GM23338 (cell line): ENCODE data around the gene GP1BB. TPM values are rescaled to one million over a fixed set of nuclear protein-coding genes. Genes with fewer than 3 reads are reported as not detected.

Experiments used
- ATAC-seq: fragments of 200-7000 bp; cut with Tn5 transposase; 3 replicates; pipeline ENCODE4 v1.9.1; 2020
- DNase-seq: peaks from one replicate; pipeline ENCODE4 v3.0.0-alpha.2; 2015; ENCODE audit warnings: low spot score
- H2AFZ ChIP-seq: fragments of 200-600 bp; sonication (generic); 2 replicates; pipeline ENCODE4 v1.8.0; 2016; ENCODE audit warnings: antibody characterized with exemption, mild to moderate bottlenecking, moderate library complexity
- H3F3A ChIP-seq: fragments of 200-600 bp; sonication (generic); replicated peaks from 2 replicates; pipeline ENCODE4 v1.8.0; 2017; ENCODE audit warnings: antibody characterized with exemption, mixed run types, low read depth
- H3K27ac ChIP-seq: fragments of 200-600 bp; sonication (generic); 2 replicates; pipeline ENCODE4 v1.6.1; 2016; ENCODE audit warnings: low read depth
- H3K27me3 ChIP-seq: fragments of 200-600 bp; sonication (generic); 2 replicates; pipeline ENCODE4 v1.8.0; 2016; ENCODE audit warnings: mild to moderate bottlenecking, mixed run types, moderate library complexity; ENCODE audit not compliant: insufficient read depth
- H3K36me3 ChIP-seq: fragments of 200-600 bp; sonication (generic); 2 replicates; pipeline ENCODE4 v1.8.0; 2016; ENCODE audit warnings: mild to moderate bottlenecking; ENCODE audit not compliant: insufficient read depth
- H3K4me1 ChIP-seq: fragments of 200-600 bp; sonication (generic); 2 replicates; pipeline ENCODE4 v1.8.0; 2016; ENCODE audit warnings: mild to moderate bottlenecking, moderate library complexity; ENCODE audit not compliant: insufficient read depth
- H3K4me2 ChIP-seq: fragments of 200-600 bp; sonication (generic); 2 replicates; pipeline ENCODE4 v1.7.1; 2017; ENCODE audit warnings: mixed run types
- H3K4me3 ChIP-seq: fragments of 200-600 bp; sonication (generic); 2 replicates; pipeline ENCODE4 v1.6.1; 2016; ENCODE audit warnings: mixed run types
- H3K79me2 ChIP-seq: fragments of 200-600 bp; sonication (generic); replicated peaks from 2 replicates; pipeline ENCODE4 v1.8.0; 2017; ENCODE audit warnings: mild to moderate bottlenecking; ENCODE audit not compliant: insufficient read depth
- H3K9me2 ChIP-seq: fragments of 200-600 bp; sonication (generic); 2 replicates; pipeline ENCODE4 v1.8.0; 2017; ENCODE audit not compliant: insufficient read depth
- H4K20me1 ChIP-seq: fragments of 200-600 bp; sonication (generic); replicated peaks from 2 replicates; pipeline ENCODE4 v1.8.0; 2017; ENCODE audit warnings: mild to moderate bottlenecking; ENCODE audit not compliant: insufficient read depth
- H3K27ac Mint-ChIP-seq: 2 replicates; pipeline ENCODE4 v1.8.0; 2020; ENCODE audit warnings: inconsistent platforms, mild to moderate bottlenecking, moderate library complexity, mixed read lengths
- H3K27me3 Mint-ChIP-seq: 3 replicates; pipeline ENCODE4 v1.8.0; 2022; ENCODE audit warnings: low read depth, mild to moderate bottlenecking, moderate library complexity, mixed read lengths, inconsistent platforms; ENCODE audit not compliant: insufficient read depth, poor library complexity
- H3K36me3 Mint-ChIP-seq: 3 replicates; pipeline ENCODE4 v1.8.0; 2021; ENCODE audit warnings: low read depth, mild to moderate bottlenecking, inconsistent platforms, moderate library complexity, mixed read lengths
- H3K4me1 Mint-ChIP-seq: 3 replicates; pipeline ENCODE4 v1.8.0; 2020; ENCODE audit warnings: mild to moderate bottlenecking, inconsistent platforms, mixed read lengths
- H3K4me3 Mint-ChIP-seq: 3 replicates; pipeline ENCODE4 v1.8.0; 2021; ENCODE audit warnings: moderate library complexity, mild to moderate bottlenecking, inconsistent platforms, mixed read lengths
- H3K9me3 Mint-ChIP-seq: 3 replicates; pipeline ENCODE4 v1.8.0; 2020; ENCODE audit warnings: moderate library complexity, mild to moderate bottlenecking, inconsistent platforms, mixed read lengths
- CREB1 ChIP-seq: fragments of 250-450 bp; sonication (Bioruptor Pico); IDR thresholded peaks from 2 replicates; pipeline ENCODE4 v1.5.0; 2020; ENCODE audit warnings: low read depth, mild to moderate bottlenecking, moderate library complexity
- EZH2 ChIP-seq: fragments of 200-600 bp; sonication (generic); IDR thresholded peaks from one replicate; pipeline ENCODE4 v1.8.0; 2017; ENCODE audit warnings: antibody characterized with exemption, mild to moderate bottlenecking, low read depth; ENCODE audit not compliant: unreplicated experiment
- EZH2phosphoT487 ChIP-seq: fragments of 200-600 bp; sonication (generic); IDR thresholded peaks from one replicate; pipeline ENCODE4 v1.8.1; 2018; ENCODE audit warnings: antibody characterized with exemption; ENCODE audit not compliant: unreplicated experiment
- JUNB ChIP-seq: IDR thresholded peaks from one replicate; pipeline ENCODE4 v1.6.1; 2016; ENCODE audit warnings: antibody characterized with exemption; ENCODE audit not compliant: unreplicated experiment
- NANOG ChIP-seq: IDR thresholded peaks from 2 replicates; pipeline ENCODE4 v1.6.1; 2016; ENCODE audit warnings: antibody characterized with exemption, borderline replicate concordance
- POLR2AphosphoS5 ChIP-seq: IDR thresholded peaks from 2 replicates; pipeline ENCODE4 v1.6.1; 2016; ENCODE audit warnings: antibody characterized with exemption, low read depth
- STAT1 ChIP-seq: IDR thresholded peaks from one replicate; pipeline ENCODE4 v1.6.1; 2016; ENCODE audit warnings: antibody characterized with exemption; ENCODE audit not compliant: unreplicated experiment
- ZNF114 ChIP-seq: fragments of 250-450 bp; sonication (Bioruptor Pico); IDR thresholded peaks from 2 replicates; pipeline ENCODE4 v1.5.0; 2020; ENCODE audit warnings: mild to moderate bottlenecking, moderate library complexity
- ZNF331 ChIP-seq: fragments of 250-450 bp; sonication (Bioruptor Pico); IDR thresholded peaks from 2 replicates; pipeline ENCODE4 v1.5.0; 2020; ENCODE audit warnings: low read depth, mild to moderate bottlenecking, moderate library complexity
- polyA plus RNA-seq: library from polyadenylated mRNA; unstranded; fragments of >200 nt; fragmentation: Nextera tagmentation; extraction: Ambion mirVana; gene quantifications from 2 replicates; pipeline ENCODE4 v1.2.1, GENCODE V29; 2016
- total RNA-seq: library from RNA; depleted of rRNA; stranded (reverse); fragments of >200 nt; shearing (Covaris generic); gene quantifications from 2 replicates; pipeline ENCODE4 v1.2.3, GENCODE V29; 2014
- TF ChIP-seq, protein P1 (sequence below), 2 experiments: fragments of 200-600 bp in 1 of 2; sonication (generic) in 1 of 2; conservative IDR thresholded peaks; 2 replicates each; pipeline versions ENCODE4 v1.5.1 to v1.6.1; 2016 to 2017; ENCODE audit warnings: antibody characterized with exemption in 2 of 2, low read depth in 2 of 2, mild to moderate bottlenecking in 2 of 2, moderate library complexity in 1 of 2
- TF ChIP-seq, protein P2 (sequence below): IDR thresholded peaks from 2 replicates; pipeline ENCODE4 v1.6.1; 2016; ENCODE audit warnings: antibody characterized with exemption
- TF ChIP-seq, protein P3 (sequence below): fragments of 250-450 bp; sonication (Bioruptor Pico); IDR thresholded peaks from 2 replicates; pipeline ENCODE4 v1.5.0; 2020; ENCODE audit warnings: mild to moderate bottlenecking, moderate library complexity
- TF ChIP-seq, protein P4 (sequence below): IDR thresholded peaks from one replicate; pipeline ENCODE4 v1.6.1; 2018; ENCODE audit warnings: antibody characterized with exemption; ENCODE audit not compliant: unreplicated experiment

GP1BB gene
- total and polyA plus RNA-seq, 2 experiments from 2014 or later: 0.53 to 1.3 TPM

DNA sequence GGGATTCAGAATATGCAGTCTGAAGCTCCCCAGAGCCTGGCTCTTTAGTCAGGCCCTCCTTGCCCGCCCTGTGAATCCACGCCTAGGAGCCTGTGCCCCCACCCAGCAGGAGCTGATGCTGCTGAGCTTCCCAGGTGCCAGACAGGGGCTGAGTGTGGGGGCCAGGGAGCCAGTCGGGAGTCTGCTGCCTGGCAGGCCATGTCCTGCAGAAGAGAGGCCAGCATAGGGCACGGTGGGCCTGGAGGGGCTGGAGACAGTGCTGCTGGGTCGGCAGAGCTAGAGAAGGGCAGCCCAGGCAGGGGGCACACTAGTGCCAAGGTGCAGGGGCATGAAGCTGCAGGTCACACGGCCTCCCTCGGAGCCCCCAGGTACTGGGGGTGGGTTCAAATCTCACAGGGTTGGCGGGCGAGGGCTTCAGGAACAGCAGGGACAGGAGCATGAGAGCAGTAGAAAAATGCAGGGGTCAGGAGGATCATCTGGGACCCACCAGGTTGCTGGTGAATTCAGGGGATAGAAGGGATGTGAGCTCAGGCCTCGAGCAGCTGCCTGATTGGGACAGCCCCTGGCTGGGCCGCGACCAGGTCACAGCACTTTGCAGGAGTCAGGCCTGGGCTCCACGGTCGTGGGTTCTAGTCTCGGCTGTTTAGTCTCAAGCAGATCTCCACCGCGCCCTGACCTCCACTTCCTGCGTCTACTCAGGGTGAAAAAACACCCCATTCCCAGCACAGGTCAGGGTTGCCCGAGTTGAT lies 13.1 kb upstream of the GP1BB start:
- H3K4me3 ChIP-seq: no peak overlapping the region
- no peak for TF ChIP-seq ZNF114
- no peak for TF ChIP-seq CREB1 (CRISPR knock-in tag)
- TF ChIP-seq STAT1: no peak
- TF ChIP-seq POLR2AphosphoS5: no peak
- no peak for TF ChIP-seq JUNB
- TF ChIP-seq, protein P1, sequence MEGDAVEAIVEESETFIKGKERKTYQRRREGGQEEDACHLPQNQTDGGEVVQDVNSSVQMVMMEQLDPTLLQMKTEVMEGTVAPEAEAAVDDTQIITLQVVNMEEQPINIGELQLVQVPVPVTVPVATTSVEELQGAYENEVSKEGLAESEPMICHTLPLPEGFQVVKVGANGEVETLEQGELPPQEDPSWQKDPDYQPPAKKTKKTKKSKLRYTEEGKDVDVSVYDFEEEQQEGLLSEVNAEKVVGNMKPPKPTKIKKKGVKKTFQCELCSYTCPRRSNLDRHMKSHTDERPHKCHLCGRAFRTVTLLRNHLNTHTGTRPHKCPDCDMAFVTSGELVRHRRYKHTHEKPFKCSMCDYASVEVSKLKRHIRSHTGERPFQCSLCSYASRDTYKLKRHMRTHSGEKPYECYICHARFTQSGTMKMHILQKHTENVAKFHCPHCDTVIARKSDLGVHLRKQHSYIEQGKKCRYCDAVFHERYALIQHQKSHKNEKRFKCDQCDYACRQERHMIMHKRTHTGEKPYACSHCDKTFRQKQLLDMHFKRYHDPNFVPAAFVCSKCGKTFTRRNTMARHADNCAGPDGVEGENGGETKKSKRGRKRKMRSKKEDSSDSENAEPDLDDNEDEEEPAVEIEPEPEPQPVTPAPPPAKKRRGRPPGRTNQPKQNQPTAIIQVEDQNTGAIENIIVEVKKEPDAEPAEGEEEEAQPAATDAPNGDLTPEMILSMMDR (conservative IDR thresholded peaks at IDR 0.05; ENCODE audit: low read depth in 2 of 2): no peak
- no peak for TF ChIP-seq EZH2phosphoT487
- TF ChIP-seq ZNF331: no peak
- TF ChIP-seq, protein P2, sequence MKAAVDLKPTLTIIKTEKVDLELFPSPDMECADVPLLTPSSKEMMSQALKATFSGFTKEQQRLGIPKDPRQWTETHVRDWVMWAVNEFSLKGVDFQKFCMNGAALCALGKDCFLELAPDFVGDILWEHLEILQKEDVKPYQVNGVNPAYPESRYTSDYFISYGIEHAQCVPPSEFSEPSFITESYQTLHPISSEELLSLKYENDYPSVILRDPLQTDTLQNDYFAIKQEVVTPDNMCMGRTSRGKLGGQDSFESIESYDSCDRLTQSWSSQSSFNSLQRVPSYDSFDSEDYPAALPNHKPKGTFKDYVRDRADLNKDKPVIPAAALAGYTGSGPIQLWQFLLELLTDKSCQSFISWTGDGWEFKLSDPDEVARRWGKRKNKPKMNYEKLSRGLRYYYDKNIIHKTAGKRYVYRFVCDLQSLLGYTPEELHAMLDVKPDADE: no peak
- TF ChIP-seq NANOG: no peak
- TF ChIP-seq, protein P3, sequence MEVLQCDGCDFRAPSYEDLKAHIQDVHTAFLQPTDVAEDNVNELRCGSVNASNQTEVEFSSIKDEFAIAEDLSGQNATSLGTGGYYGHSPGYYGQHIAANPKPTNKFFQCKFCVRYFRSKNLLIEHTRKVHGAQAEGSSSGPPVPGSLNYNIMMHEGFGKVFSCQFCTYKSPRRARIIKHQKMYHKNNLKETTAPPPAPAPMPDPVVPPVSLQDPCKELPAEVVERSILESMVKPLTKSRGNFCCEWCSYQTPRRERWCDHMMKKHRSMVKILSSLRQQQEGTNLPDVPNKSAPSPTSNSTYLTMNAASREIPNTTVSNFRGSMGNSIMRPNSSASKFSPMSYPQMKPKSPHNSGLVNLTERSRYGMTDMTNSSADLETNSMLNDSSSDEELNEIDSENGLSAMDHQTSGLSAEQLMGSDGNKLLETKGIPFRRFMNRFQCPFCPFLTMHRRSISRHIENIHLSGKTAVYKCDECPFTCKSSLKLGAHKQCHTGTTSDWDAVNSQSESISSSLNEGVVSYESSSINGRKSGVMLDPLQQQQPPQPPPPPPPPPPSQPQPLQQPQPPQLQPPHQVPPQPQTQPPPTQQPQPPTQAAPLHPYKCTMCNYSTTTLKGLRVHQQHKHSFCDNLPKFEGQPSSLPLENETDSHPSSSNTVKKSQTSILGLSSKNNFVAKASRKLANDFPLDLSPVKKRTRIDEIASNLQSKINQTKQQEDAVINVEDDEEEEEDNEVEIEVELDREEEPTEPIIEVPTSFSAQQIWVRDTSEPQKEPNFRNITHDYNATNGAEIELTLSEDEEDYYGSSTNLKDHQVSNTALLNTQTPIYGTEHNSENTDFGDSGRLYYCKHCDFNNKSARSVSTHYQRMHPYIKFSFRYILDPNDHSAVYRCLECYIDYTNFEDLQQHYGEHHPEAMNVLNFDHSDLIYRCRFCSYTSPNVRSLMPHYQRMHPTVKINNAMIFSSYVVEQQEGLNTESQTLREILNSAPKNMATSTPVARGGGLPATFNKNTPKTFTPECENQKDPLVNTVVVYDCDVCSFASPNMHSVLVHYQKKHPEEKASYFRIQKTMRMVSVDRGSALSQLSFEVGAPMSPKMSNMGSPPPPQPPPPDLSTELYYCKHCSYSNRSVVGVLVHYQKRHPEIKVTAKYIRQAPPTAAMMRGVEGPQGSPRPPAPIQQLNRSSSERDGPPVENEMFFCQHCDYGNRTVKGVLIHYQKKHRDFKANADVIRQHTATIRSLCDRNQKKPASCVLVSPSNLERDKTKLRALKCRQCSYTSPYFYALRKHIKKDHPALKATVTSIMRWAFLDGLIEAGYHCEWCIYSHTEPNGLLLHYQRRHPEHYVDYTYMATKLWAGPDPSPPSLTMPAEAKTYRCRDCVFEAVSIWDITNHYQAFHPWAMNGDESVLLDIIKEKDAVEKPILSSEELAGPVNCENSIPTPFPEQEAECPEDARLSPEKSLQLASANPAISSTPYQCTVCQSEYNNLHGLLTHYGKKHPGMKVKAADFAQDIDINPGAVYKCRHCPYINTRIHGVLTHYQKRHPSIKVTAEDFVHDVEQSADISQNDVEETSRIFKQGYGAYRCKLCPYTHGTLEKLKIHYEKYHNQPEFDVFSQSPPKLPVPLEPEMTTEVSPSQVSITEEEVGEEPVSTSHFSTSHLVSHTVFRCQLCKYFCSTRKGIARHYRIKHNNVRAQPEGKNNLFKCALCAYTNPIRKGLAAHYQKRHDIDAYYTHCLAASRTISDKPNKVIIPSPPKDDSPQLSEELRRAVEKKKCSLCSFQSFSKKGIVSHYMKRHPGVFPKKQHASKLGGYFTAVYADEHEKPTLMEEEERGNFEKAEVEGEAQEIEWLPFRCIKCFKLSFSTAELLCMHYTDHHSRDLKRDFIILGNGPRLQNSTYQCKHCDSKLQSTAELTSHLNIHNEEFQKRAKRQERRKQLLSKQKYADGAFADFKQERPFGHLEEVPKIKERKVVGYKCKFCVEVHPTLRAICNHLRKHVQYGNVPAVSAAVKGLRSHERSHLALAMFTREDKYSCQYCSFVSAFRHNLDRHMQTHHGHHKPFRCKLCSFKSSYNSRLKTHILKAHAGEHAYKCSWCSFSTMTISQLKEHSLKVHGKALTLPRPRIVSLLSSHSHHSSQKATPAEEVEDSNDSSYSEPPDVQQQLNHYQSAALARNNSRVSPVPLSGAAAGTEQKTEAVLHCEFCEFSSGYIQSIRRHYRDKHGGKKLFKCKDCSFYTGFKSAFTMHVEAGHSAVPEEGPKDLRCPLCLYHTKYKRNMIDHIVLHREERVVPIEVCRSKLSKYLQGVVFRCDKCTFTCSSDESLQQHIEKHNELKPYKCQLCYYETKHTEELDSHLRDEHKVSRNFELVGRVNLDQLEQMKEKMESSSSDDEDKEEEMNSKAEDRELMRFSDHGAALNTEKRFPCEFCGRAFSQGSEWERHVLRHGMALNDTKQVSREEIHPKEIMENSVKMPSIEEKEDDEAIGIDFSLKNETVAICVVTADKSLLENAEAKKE (CRISPR knock-in tag): no peak
- TF ChIP-seq EZH2: no peak
- TF ChIP-seq, protein P4, sequence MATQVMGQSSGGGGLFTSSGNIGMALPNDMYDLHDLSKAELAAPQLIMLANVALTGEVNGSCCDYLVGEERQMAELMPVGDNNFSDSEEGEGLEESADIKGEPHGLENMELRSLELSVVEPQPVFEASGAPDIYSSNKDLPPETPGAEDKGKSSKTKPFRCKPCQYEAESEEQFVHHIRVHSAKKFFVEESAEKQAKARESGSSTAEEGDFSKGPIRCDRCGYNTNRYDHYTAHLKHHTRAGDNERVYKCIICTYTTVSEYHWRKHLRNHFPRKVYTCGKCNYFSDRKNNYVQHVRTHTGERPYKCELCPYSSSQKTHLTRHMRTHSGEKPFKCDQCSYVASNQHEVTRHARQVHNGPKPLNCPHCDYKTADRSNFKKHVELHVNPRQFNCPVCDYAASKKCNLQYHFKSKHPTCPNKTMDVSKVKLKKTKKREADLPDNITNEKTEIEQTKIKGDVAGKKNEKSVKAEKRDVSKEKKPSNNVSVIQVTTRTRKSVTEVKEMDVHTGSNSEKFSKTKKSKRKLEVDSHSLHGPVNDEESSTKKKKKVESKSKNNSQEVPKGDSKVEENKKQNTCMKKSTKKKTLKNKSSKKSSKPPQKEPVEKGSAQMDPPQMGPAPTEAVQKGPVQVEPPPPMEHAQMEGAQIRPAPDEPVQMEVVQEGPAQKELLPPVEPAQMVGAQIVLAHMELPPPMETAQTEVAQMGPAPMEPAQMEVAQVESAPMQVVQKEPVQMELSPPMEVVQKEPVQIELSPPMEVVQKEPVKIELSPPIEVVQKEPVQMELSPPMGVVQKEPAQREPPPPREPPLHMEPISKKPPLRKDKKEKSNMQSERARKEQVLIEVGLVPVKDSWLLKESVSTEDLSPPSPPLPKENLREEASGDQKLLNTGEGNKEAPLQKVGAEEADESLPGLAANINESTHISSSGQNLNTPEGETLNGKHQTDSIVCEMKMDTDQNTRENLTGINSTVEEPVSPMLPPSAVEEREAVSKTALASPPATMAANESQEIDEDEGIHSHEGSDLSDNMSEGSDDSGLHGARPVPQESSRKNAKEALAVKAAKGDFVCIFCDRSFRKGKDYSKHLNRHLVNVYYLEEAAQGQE: no peak
- no peak overlapping the region for H2AFZ ChIP-seq
- H3K36me3 ChIP-seq: no peaks in the 10 kb centered on the region
- no peaks in the 10 kb centered on the region for H3K36me3 Mint-ChIP-seq
- no peak overlapping the region for H3K27ac Mint-ChIP-seq
- ATAC-seq (no peak), DNase-seq (no peak)
- H3F3A ChIP-seq: 0 out of 2 replicates have a peak, but pooled peaks cover 3% of the 10 kb centered on the region
- peaks cover 10% of the 10 kb centered on the region for H3K4me1 ChIP-seq
- peaks cover 22% of the 10 kb centered on the region for H3K27me3 ChIP-seq
- H3K9me3 Mint-ChIP-seq: no peaks in the 10 kb centered on the region
- H3K79me2 ChIP-seq: no peaks in the 10 kb centered on the region
- no peak overlapping the region for H3K4me2 ChIP-seq
- no peak overlapping the region for H3K27ac ChIP-seq
- no peak overlapping the region for H3K4me3 Mint-ChIP-seq
- peaks cover 20% of the 10 kb centered on the region for H3K4me1 Mint-ChIP-seq
- no peaks in the 10 kb centered on the region for H3K9me2 ChIP-seq
- H3K27me3 Mint-ChIP-seq: peaks cover 42% of the 10 kb centered on the region
- no peaks in the 10 kb centered on the region for H4K20me1 ChIP-seq
